HCT116 (cell line): ENCODE measurements around the gene LCOR.

ENCODE experiments used
- CTCF ChIP-seq, 3 experiments: fragments of 200-600 bp in 1 of 3; sonication (generic) in 1 of 3; IDR thresholded peaks in 2 of 3; conservative IDR thresholded peaks in 1 of 3; 2 replicates each; pipeline ENCODE4 v1.5.1; 2012 to 2017; ENCODE audit warnings: low read depth in 2 of 3, low read length in 2 of 3, antibody characterized with exemption in 1 of 3, borderline replicate concordance in 1 of 3, control low read depth in 1 of 3, mild to moderate bottlenecking in 1 of 3, mixed read lengths in 1 of 3, mixed run types in 1 of 3, moderate library complexity in 1 of 3; ENCODE audit not compliant: insufficient read depth in 1 of 3
- EZH2 ChIP-seq: fragments of 200-600 bp; sonication (generic); IDR thresholded peaks from 2 replicates; pipeline ENCODE4 v1.6.1; 2017; ENCODE audit warnings: antibody characterized with exemption, mixed run types
- EZH2phosphoT487 ChIP-seq: fragments of 200-600 bp; IDR thresholded peaks from 2 replicates; pipeline ENCODE4 v1.6.1; 2018; ENCODE audit warnings: antibody characterized with exemption, borderline replicate concordance
- FOSL1 ChIP-seq: IDR thresholded peaks from 2 replicates; pipeline ENCODE4 v1.6.1; 2012; ENCODE audit warnings: low read depth
- JUND ChIP-seq: IDR thresholded peaks from 2 replicates; pipeline ENCODE4 v1.6.1; 2012
- POLR2A ChIP-seq: IDR thresholded peaks from 2 replicates; pipeline ENCODE4 v1.7.0; 2011; ENCODE audit warnings: borderline replicate concordance; ENCODE audit not compliant: insufficient read depth, insufficient read length; ENCODE audit errors: extremely low read depth
- POLR2AphosphoS5 ChIP-seq: IDR thresholded peaks from 2 replicates; pipeline ENCODE4 v1.6.1; 2011; ENCODE audit warnings: mild to moderate bottlenecking, low read depth, low read length, moderate library complexity
- TCF7L2 ChIP-seq: IDR thresholded peaks from 2 replicates; pipeline ENCODE4 v1.7.0; 2011; ENCODE audit warnings: borderline replicate concordance, inconsistent platforms; ENCODE audit not compliant: insufficient read depth, insufficient read length; ENCODE audit errors: extremely low read depth
- ZFX ChIP-seq: fragments of 450-650 bp; IDR thresholded peaks from 2 replicates; pipeline ENCODE4 v1.6.1; 2017
- ZNF274 ChIP-seq: fragments of 200-500 bp; sonication (Bioruptor generic); IDR thresholded peaks from 2 replicates; pipeline ENCODE4 v1.6.1; 2014; ENCODE audit warnings: mild to moderate bottlenecking, low read depth, low read length, inconsistent platforms
- TF ChIP-seq, protein P1 (sequence below): IDR thresholded peaks from 2 replicates; pipeline ENCODE4 v1.6.1; 2011; ENCODE audit warnings: mild to moderate bottlenecking, low read length, moderate library complexity; ENCODE audit not compliant: insufficient replicate concordance; ENCODE audit errors: extremely low read depth

DNA sequence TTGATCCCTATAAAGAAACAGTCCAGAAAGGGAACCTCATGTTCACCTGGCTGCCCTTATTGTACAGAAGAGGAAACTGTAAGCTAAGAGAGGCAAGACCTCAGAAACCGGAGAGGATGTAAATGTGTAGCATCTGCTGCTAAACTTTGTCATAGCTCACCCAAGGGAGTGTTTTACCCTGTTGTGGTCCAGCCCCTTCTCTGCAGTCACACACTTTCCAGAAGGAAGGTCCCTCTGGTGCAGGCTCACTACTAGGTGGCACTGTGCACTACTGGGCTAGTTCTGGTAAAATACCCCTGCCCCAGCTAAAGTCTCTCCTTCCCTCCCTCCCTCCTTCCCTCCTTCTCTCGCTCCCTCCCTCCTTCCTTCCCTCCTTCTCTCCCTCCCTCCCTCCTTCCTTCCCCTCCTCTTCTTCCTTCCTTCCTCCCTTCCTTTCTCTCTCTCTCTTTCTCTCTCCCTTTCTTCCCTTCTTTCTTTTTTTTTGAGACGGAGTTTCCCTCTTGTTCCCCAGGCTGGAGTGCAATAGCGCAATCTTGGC, 42.5 kb upstream of the LCOR start:
- TF ChIP-seq TCF7L2 (no peak), CTCF (IDR thresholded peaks at IDR 0.05 in 2 of 3, conservative IDR thresholded peaks at IDR 0.05 in 1 of 3; ENCODE audit: borderline replicate concordance in 1 of 3, insufficient read depth in 1 of 3, low read depth in 2 of 3, low read length in 2 of 3) (no peak), FOSL1 (no peak), EZH2 (no peak), EZH2phosphoT487 (no peak), POLR2A (no peak), ZFX (no peak), JUND (no peak), POLR2AphosphoS5 (no peak), ZNF274 (no peak)
- TF ChIP-seq, protein P1, sequence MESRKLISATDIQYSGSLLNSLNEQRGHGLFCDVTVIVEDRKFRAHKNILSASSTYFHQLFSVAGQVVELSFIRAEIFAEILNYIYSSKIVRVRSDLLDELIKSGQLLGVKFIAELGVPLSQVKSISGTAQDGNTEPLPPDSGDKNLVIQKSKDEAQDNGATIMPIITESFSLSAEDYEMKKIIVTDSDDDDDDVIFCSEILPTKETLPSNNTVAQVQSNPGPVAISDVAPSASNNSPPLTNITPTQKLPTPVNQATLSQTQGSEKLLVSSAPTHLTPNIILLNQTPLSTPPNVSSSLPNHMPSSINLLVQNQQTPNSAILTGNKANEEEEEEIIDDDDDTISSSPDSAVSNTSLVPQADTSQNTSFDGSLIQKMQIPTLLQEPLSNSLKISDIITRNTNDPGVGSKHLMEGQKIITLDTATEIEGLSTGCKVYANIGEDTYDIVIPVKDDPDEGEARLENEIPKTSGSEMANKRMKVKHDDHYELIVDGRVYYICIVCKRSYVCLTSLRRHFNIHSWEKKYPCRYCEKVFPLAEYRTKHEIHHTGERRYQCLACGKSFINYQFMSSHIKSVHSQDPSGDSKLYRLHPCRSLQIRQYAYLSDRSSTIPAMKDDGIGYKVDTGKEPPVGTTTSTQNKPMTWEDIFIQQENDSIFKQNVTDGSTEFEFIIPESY = no peak
